Stimulated activated CD8-positive, alpha-beta memory T cell treated with anti-CD3 and anti-CD28 coated beads, Interleukin-15, amount 100 ng/mL, for 24 hours (primary cell): ENCODE data around the gene NDFIP1.
"Not testable (repeated sequence)": the region's sequence is repeated elsewhere in the genome, so short reads cannot be mapped to it uniquely, and the experiment has no call there.

ENCODE experiments used
- DNase-seq: peaks from one replicate; pipeline ENCODE4 v3.0.0-alpha.2; 2020; ENCODE audit warnings: low read depth

NDFIP1 gene

GRCh38 chr5:142108432-142109330 is at the start of gene NDFIP1:
Gene NDFIP1, plus strand, starts transcription at chr5:142108779. Its CDS starts 196 bp downstream, at chr5:142108975.
- DNase-seq = peak; percentile 66

DNA sequence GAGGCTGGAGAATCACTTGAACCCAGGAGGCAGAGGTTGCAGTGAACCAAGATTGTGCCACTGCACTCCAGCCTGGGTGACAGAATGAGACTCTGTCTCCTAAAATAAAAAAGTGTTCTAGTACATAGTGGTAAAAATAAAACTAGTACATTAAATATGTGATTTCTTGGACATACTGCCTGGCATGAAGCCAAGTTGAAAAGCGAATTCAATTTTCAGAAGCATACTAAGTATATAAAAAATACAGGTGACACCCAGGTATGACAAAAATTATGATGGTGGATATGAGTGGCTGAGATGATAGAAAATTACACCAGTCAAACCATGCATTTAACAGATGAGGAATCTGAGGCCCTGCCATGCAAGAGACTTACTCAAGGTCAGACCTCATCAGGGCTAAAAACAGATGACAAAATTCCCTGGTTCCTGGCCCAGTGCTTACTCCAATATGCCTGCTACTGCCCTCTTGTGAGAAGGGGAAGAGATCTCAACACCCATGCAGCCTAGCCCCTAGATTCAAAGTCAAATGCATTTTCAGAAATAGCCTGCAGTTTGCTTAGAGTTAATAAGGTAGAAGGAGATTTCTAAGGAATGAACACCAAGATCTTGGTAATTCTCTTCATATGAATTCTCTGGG is 49.2 kb upstream of the NDFIP1 start:
- DNase-seq = no peak

DNA sequence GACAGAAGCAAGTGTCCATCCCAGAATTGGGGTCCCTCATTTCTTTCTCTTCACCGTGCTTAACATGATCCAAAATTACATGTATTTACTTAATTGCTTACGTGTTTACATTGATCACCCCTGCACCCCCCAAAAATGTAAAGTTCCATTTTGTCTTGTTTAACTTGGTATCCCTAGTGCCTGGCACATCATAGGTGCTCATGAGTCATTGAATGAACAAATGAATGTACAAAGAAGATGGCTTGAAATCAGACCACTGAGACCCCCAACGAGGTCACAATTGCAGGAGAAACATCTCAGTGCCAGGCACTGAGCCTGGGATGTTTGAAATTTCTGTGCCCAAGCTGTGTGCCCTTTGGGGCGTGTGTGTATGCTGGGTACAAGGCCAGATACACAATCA is 45.2 kb upstream of the NDFIP1 start:
- no peak for DNase-seq

GRCh38 chr5:142063878-142064331 is 44.7 kb upstream of the NDFIP1 start:
- no peak for DNase-seq

- no peak for DNase-seq
These were observed 43.3 kb upstream of the NDFIP1 start for GRCh38 chr5:142065273-142065672.

- DNase-seq = no peak
These were observed 38.8 kb upstream of the NDFIP1 start for GRCh38 chr5:142069606-142070399.

- DNase-seq = no peak
These were observed 37.8 kb upstream of the NDFIP1 start for GRCh38 chr5:142070734-142071133.

DNA sequence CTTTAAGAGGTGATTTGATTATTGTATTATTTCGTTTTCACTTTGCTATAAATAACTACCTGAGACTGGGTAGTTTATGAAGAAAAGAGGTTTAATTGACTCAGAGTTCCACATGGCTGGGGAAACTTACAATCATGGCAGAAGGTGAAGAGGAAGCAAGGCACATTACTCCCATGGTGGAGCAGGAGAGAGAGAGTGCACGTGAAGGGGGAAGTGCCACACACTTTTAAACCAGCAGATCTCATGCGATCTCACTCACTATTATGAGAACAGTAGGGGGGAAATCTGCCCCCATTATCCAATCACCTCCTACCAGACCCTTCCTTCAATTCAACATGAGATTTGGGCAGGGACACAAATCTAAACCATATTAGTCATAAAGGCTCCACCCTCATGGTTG is 36.1 kb upstream of the NDFIP1 start:
- DNase-seq = no peak

DNA sequence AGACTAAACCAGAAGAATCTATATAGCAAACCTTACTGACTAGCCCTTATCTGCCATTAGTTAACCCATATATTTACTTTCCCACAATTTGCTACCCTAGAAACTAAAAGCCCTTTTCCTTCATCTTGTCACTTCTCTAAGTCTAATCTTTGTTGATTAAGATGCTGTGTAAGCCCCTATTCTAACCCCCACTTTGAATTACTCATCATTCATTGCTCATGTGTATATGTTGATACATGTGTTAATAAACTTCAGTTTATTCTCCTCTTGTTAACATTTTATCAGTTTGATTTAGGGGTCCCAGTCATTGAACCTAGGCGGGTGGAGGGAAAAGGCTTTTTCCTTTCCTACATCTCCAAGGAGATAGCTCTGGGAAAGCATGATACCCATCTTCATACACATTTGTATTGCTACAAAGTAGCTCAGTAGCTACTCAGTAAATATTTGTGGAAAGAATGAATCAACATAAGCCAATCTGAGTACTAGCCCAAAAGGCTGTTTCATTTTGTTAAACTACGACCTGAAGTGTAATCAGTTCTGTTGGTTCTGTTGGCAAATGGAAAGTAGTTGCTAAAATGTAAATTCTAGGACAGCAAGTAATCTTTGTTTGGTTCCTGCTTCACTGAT is 35.1 kb upstream of the NDFIP1 start:
- no peak for DNase-seq

- DNase-seq = no peak
These were observed 34.6 kb upstream of the NDFIP1 start for GRCh38 chr5:142074006-142074405.

DNA sequence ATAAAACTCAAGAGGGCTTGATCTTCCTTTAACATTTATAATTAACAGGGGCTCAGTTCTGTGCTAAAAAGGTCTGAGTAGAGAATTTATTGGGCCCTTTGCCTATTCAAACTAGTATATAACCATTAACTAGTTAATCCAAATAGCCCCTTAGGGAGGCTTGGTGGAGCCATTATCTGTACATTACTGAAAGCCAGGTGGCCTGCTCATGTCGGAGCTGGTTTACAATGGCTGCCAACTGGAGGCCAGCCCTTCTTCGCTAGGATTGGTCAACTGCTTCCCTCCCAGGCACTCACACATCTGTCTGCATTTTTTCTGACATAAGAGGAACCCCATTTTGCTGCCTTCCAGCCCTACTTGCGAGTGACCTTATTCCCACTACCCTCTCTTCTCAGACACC is 30.4 kb upstream of the NDFIP1 start:
- no peak for DNase-seq

DNA sequence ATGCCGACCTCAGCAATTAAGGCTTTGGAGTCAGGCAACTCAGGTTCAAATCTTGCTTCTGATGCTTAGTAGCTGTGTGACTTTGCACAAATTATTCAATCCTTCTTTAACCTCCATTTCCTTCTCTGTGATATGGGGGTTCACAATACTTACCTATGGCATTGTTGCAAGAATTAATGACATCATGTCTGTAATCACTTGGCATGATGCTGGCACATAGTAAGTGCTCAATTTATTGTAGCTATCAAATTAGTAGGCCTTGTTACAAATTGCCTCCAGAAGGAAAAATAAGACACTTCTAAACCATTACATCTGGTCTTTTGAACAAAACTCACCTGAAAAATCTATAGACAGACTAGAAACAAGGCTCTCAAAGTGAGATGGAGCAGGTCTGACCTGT is 29.9 kb upstream of the NDFIP1 start:
- DNase-seq = no peak

GRCh38 chr5:142079306-142079721 is 29.3 kb upstream of the NDFIP1 start:
- DNase-seq = no peak

GRCh38 chr5:142080248-142080647 is 28.3 kb upstream of the NDFIP1 start:
- DNase-seq = no peak

DNA sequence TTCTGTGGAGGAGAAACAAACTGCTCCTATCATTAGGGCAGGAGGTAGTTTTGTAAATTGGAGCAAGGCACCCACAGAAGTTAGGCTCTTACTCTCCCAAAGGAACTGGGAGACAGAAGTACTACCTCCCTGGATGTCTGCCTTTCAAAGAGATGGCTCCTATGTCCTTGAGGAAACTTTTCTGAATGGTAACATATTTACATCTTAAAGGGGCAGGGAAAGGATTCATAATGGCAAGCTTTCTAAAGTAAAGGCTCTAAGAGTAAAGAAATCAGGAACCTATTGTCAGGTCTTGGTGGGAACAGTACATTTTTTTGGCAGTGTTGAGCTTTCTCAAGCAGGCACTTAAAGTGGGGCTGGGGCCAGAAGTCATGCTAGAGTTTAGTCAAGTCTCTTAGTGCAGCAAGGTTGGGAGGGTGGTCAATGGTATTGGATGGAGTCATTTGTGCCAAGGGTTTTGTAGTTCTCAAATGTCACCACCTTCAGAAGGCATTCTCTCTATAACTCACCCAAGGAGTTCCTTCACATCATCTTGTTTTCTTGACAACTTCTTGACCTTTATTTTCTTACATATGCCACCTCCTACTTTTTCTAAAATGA is 26.3 kb upstream of the NDFIP1 start:
- DNase-seq = no peak

DNA sequence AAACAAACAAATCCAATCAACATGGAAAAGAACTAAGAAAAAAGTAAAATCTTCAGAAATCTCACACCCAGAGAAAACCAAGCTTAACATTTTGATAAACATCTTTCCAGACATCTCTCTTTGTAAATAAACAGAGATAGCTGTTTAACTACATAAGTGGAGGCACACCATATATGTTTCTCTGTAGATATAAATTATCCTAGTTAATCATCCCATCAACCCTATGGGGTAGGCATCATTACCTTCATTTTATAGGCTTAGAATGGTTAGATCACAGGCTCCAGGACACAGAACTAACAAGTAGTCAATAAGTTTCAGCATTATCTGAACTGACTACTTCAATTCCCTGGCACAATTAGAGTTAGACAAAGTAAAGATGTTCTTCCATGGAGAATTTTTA is 22.4 kb upstream of the NDFIP1 start:
- no peak for DNase-seq

DNA sequence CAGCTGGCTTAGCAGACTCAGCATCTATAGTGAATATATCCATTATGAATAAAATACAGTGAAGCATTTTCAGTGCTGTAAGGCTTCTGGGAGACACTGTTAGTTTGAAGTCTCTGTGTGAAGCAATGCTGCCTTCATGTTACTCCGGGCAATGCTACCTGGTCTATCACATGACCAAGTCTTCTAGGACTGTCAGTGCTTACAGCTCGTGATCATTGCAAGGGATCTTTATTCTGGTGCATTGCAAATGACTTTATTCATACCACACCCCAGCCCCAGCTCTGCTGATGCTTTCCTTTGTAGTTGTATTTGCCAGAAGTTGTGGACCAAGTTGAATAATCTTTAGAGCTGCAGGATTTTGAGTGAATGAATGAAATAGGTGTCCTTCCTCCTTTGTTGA is 21.9 kb upstream of the NDFIP1 start:
- DNase-seq = no peak

DNA sequence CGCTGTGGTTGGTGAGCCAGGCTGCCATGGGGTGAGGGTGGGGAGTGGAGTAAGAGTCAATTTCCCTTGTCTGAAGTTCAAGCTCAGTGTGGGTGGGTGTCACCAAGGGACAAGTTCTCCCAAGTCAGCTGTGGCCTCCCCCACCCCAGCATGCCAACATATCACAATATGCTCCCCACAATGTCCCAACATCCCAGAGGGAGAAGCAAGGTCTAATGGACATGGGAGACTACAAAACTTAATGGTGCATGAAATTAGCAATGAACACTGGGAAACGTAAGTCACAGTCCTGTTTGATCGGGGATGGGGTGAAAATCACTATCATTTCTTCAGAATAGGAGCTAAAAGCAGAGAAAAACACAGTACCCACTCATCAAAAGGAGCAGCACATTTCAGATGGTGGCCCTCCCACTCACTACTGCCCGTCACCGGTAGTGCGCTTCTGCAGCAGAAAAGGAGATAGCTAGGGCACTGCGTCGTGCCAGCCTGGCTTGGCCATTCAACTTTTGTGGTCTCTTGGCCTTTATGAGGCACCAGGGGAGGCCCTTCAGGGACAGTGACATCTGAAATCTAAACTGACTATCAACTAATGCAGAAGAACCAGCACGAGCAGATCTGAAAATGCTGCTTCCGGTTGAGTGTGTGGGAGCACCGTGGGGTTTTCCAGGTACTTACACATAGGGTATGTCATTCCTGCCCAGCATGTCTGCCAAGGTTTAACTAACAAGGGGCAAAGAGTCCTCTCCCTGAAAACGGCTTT is 20.5 kb upstream of the NDFIP1 start:
- DNase-seq = no peak

- not testable (repeated sequence) for DNase-seq
These were observed 19.6 kb upstream of the NDFIP1 start for GRCh38 chr5:142088855-142089479.

DNA sequence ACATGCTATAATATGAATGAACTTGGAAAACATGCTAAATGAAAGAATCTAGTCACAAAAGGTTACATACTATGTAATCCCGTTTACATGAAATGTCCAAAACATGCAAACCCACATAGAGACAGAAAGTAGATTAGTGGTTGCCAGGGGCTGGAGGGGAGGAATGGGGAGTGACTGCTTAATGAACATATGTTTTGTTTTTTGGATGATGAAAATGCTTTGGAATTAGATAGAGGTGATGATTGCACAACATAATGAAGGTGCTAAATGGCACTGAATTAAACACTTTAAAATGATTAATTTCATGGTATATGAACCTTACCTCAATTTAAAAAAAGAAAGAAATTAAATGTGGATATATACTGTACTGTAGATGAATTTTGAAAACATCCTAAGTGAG is 17.6 kb upstream of the NDFIP1 start:
- DNase-seq = no peak
